H1 (cell line): ENCODE data around the gene MOGAT3. TPM values are rescaled to one million over a fixed set of nuclear protein-coding genes. Genes with fewer than 3 reads are reported as not detected.

Experiments
- CTBP2 ChIP-seq: IDR thresholded peaks from 2 replicates; pipeline ENCODE4 v1.7.0; 2011; ENCODE audit warnings: borderline replicate concordance, mild to moderate bottlenecking, moderate library complexity, mixed read lengths, low read length; ENCODE audit not compliant: insufficient read depth, insufficient read length
- EP300 ChIP-seq, 2 experiments: IDR thresholded peaks; 1 replicate in 1 of 2; 2 replicates in 1 of 2; pipeline ENCODE4 v1.6.1; 2011 to 2012; ENCODE audit warnings: low read depth in 2 of 2, low read length in 2 of 2, mild to moderate bottlenecking in 2 of 2, borderline replicate concordance in 1 of 2, inconsistent platforms in 1 of 2, moderate library complexity in 1 of 2
- POLR2A ChIP-seq, 2 experiments: IDR thresholded peaks; 1 replicate in 1 of 2; 2 replicates in 1 of 2; pipeline ENCODE4 v1.6.1; 2011; ENCODE audit warnings: low read depth in 2 of 2, low read length in 2 of 2, mild to moderate bottlenecking in 2 of 2; ENCODE audit errors: control extremely low read depth in 1 of 2
- RFX5 ChIP-seq: IDR thresholded peaks from 2 replicates; pipeline ENCODE4 v1.6.1; 2011; ENCODE audit warnings: low read depth, low read length, improper control_type of control experiment, borderline replicate concordance
- SP1 ChIP-seq: IDR thresholded peaks from 2 replicates; pipeline ENCODE4 v1.6.1; 2011; ENCODE audit warnings: low read depth, low read length
- TAF7 ChIP-seq: optimal IDR thresholded peaks from 2 replicates; pipeline ENCODE3; 2011; ENCODE audit warnings: low read depth, mild to moderate bottlenecking, inconsistent platforms, low read length, moderate library complexity, borderline replicate concordance
- polyA plus RNA-seq, 7 experiments: library from polyadenylated mRNA; depleted of rRNA in 3 of 7; stranded (reverse) in 5 of 7; unstranded in 2 of 7; fragments of >200 nt in 5 of 7; fragments of 200-250 nt in 2 of 7; gene quantifications; 1 replicate in 5 of 7; 2 replicates in 1 of 7; 4 replicates in 1 of 7; pipeline versions ENCODE4 v1.2.1 to v1.2.3, GENCODE V29; 2011 to 2013; ENCODE audit warnings: missing spikeins in 2 of 7, mixed read lengths in 2 of 7
- total RNA-seq: library from RNA; stranded (reverse); fragmentation: NEBNext Ultra II Directional; extraction: Animal tissue kit (Norgen Biotek cat#: 25700); gene quantifications from 2 replicates; pipeline ENCODE4 v1.2.1, GENCODE V29; 2021
- TF ChIP-seq, protein P1 (sequence below): IDR thresholded peaks from 2 replicates; pipeline ENCODE4 v1.6.1; 2012; ENCODE audit warnings: inconsistent platforms

Gene MOGAT3
- total and polyA plus RNA-seq, 2 of the 8 experiments (the other 6 are each of a cell fraction or from before 2014, with no cell fraction given): 0.21 to 0.82 TPM

DNA sequence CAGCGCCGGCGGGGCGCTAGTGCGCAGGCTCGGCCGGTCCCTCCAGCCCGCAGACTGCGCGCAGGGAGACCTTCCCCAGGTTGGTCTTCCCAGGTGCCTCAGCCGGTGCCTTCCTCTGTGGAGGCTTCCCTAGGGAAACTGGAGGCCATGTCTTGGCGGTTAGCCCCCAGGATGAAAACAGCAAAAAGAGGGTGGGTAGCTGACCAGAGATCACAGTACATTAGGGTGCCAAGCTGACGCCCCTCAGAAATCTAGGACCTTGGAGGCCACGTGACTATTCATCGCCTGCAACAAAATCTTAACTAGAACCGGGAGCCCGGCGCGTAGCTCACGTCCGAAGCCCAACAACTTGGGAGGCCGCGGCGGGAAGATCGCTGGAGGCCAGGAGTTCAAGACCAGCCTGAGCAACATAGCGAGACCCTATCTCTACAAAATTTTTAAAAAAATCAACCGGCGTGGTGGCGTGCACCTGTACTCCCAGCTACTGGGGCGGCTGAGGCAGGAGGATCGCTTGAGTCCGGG, 44.4 kb upstream of the MOGAT3 start (continued):
- TF ChIP-seq, protein P1, sequence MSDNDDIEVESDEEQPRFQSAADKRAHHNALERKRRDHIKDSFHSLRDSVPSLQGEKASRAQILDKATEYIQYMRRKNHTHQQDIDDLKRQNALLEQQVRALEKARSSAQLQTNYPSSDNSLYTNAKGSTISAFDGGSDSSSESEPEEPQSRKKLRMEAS: no peak; the same call in 1 of the 2 replicates
- no peak for TF ChIP-seq CTBP2
- no peak for TF ChIP-seq RFX5
- TF ChIP-seq POLR2A (IDR thresholded peaks at IDR 0.05; ENCODE audit: control extremely low read depth in 1 of 2, low read depth in 2 of 2, low read length in 2 of 2): peak in 1 of 2 experiments; percentile 65; a peak in 1 of 3 replicates
- TF ChIP-seq EP300 (IDR thresholded peaks at IDR 0.05; ENCODE audit: borderline replicate concordance in 1 of 2, low read depth in 2 of 2, low read length in 2 of 2): no peak
- TF ChIP-seq TAF7: peak; percentile 61
- TF ChIP-seq SP1: no peak
